ENCODE results near the gene ADARB2.

- TF ChIP-seq CTCF (IDR thresholded peaks at IDR 0.05): no peak
- no peak for TF ChIP-seq TCF12 (IDR thresholded peaks at IDR 0.05)
Measured at GRCh38 chr10:1654811-1655356, 82.4 kb downstream of the ADARB2 start.
